KMS-11 (cell line): Measurements from ENCODE around the gene PGK2.

Source experiments
- H2AFZ ChIP-seq: fragments of 200-600 bp; sonication (generic); 2 replicates; pipeline ENCODE4 v1.6.1; 2016; ENCODE audit warnings: antibody characterized with exemption, mixed run types, low read depth
- H3K27ac ChIP-seq: fragments of 200-600 bp; sonication (generic); 2 replicates; pipeline ENCODE4 v1.6.1; 2016; ENCODE audit warnings: mild to moderate bottlenecking, mixed run types
- H3K27me3 ChIP-seq: fragments of 200-600 bp; sonication (generic); 2 replicates; pipeline ENCODE4 v1.6.1; 2017; ENCODE audit warnings: mild to moderate bottlenecking, low read depth, mixed run types, moderate library complexity; ENCODE audit not compliant: insufficient read depth
- H3K36me3 ChIP-seq: fragments of 200-600 bp; sonication (generic); 2 replicates; pipeline ENCODE4 v1.6.1; 2017; ENCODE audit warnings: mild to moderate bottlenecking, mixed run types; ENCODE audit not compliant: insufficient read depth
- H3K4me1 ChIP-seq: fragments of 200-600 bp; sonication (generic); 2 replicates; pipeline ENCODE4 v1.6.1; 2016; ENCODE audit warnings: mild to moderate bottlenecking, low read depth, mixed run types; ENCODE audit not compliant: poor library complexity, severe bottlenecking
- H3K4me2 ChIP-seq: fragments of 200-600 bp; sonication (generic); 2 replicates; pipeline ENCODE4 v1.7.0; 2016; ENCODE audit warnings: mild to moderate bottlenecking, mixed run types
- H3K4me3 ChIP-seq: fragments of 200-600 bp; sonication (generic); IDR thresholded peaks from 2 replicates; pipeline ENCODE4 v1.6.1; 2017; ENCODE audit warnings: low read depth, low read length, mixed read lengths; ENCODE audit not compliant: insufficient read depth
- H3K79me2 ChIP-seq: fragments of 200-600 bp; sonication (generic); 2 replicates; pipeline ENCODE4 v1.6.1; 2016; ENCODE audit warnings: low read depth, mixed run types; ENCODE audit not compliant: insufficient read depth
- H3K9ac ChIP-seq: fragments of 200-600 bp; sonication (generic); 2 replicates; pipeline ENCODE4 v1.6.1; 2016; ENCODE audit warnings: mild to moderate bottlenecking, mixed run types
- H4K20me1 ChIP-seq: fragments of 200-600 bp; sonication (generic); 2 replicates; pipeline ENCODE4 v1.6.1; 2016; ENCODE audit warnings: mild to moderate bottlenecking, mixed run types; ENCODE audit not compliant: insufficient read depth
- TF ChIP-seq, protein P1 (sequence below): fragments of 200-600 bp; sonication (generic); conservative IDR thresholded peaks from 2 replicates; pipeline ENCODE4 v1.6.1; 2017; ENCODE audit warnings: low read depth, mild to moderate bottlenecking, antibody characterized with exemption, low read length, moderate library complexity, mixed read lengths

The PGK2 gene

DNA sequence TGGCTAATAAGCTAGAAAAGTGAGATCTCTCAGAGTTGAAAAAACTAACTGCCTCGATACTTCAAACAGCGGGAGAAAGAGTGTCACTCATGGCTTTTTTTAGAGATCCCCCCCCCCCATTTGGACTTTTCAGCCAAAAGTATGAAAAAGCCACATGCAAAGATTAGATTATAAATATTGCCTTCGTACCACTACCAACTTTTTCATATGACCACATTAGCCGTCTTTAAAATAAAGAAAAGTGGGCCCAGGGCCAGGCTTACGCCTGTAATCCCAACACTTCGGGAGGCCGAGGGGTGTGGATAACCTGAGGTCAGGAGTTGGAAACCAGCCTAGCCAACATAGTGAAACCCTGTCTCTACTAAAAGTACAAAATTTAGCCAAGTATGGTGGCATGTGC is 4.4 kb downstream of the PGK2 start:
- no peak overlapping the region for H3K9ac ChIP-seq
- TF ChIP-seq, protein P1, sequence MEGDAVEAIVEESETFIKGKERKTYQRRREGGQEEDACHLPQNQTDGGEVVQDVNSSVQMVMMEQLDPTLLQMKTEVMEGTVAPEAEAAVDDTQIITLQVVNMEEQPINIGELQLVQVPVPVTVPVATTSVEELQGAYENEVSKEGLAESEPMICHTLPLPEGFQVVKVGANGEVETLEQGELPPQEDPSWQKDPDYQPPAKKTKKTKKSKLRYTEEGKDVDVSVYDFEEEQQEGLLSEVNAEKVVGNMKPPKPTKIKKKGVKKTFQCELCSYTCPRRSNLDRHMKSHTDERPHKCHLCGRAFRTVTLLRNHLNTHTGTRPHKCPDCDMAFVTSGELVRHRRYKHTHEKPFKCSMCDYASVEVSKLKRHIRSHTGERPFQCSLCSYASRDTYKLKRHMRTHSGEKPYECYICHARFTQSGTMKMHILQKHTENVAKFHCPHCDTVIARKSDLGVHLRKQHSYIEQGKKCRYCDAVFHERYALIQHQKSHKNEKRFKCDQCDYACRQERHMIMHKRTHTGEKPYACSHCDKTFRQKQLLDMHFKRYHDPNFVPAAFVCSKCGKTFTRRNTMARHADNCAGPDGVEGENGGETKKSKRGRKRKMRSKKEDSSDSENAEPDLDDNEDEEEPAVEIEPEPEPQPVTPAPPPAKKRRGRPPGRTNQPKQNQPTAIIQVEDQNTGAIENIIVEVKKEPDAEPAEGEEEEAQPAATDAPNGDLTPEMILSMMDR: no peak
- H3K4me3 ChIP-seq: no peak overlapping the region

DNA sequence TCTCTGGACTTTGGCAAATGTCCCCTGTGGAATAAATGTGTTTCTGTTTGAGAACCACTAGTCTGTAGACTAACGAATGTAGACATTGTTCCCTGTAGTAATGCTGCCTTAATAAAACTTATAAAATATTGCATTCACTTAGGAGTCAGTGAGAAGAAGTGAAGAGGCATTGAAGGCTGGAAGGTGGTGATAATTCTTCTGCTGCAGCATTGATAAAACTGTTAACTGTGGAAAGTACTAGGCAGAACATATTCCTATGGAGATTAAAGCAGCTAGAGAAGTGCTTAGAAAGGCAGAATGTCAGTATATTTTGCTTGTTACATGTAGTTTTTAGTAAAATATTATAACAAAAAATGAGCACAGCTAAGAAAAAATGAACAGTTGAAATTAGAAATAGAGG is 4.8 kb downstream of the PGK2 start:
- Histone ChIP-seq H4K20me1 (no peaks in the 10 kb centered on the region), H3K27me3 (no peaks in the 10 kb centered on the region), H3K4me3 (no peak overlapping the region), H3K4me1 (peaks cover 10% of the 10 kb centered on the region), H3K36me3 (no peaks in the 10 kb centered on the region), H3K79me2 (no peaks in the 10 kb centered on the region), H3K9ac (no peak overlapping the region), H3K4me2 (no peak overlapping the region), H3K27ac (no peak overlapping the region; the same call in 1 of the 2 replicates), H2AFZ (no peak overlapping the region)
- TF ChIP-seq, protein P1: no peak

More for the DNA sequence above, 4.4 kb downstream of the PGK2 start:
- peak overlapping the region; percentile 28; the same call in 1 of the 2 replicates for H3K27ac ChIP-seq
- H3K79me2 ChIP-seq: no peaks in the 10 kb centered on the region
- peaks cover 10% of the 10 kb centered on the region for H3K4me1 ChIP-seq
- H3K36me3 ChIP-seq: no peaks in the 10 kb centered on the region
- H3K4me2 ChIP-seq: peak overlapping the region; percentile 17; the same call in 1 of the 2 replicates
- no peaks in the 10 kb centered on the region for H3K27me3 ChIP-seq
- H4K20me1 ChIP-seq: no peaks in the 10 kb centered on the region
- no peak overlapping the region for H2AFZ ChIP-seq

DNA sequence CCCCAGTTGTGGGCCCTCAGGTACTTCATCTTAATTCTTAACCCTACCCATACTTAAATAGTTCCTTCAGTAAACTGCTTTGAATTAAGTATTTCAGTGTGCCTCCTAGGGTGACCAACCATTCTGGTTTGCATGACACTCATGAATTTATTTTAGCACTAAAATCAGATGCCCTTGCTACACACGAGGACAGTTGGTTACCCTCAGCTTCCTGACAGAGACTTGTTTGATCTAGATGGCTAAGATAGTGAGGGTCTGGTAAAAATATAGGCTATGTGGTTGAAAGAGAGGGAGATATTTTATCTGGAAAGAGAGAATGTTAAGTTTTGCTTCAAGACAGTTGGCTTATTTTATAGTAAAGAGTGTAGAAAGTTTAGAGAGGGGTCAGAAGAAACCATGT is 10.6 kb downstream of the PGK2 start:
- TF ChIP-seq, protein P1: no peak
- H3K4me2 ChIP-seq: no peak overlapping the region
- H3K36me3 ChIP-seq: no peaks in the 10 kb centered on the region
- no peak overlapping the region for H3K27ac ChIP-seq
- H3K4me1 ChIP-seq: no peaks in the 10 kb centered on the region
- no peaks in the 10 kb centered on the region for H4K20me1 ChIP-seq
- H2AFZ ChIP-seq: no peak overlapping the region
- no peak overlapping the region for H3K4me3 ChIP-seq
- no peaks in the 10 kb centered on the region for H3K79me2 ChIP-seq
- no peaks in the 10 kb centered on the region for H3K27me3 ChIP-seq
- H3K9ac ChIP-seq: no peak overlapping the region

DNA sequence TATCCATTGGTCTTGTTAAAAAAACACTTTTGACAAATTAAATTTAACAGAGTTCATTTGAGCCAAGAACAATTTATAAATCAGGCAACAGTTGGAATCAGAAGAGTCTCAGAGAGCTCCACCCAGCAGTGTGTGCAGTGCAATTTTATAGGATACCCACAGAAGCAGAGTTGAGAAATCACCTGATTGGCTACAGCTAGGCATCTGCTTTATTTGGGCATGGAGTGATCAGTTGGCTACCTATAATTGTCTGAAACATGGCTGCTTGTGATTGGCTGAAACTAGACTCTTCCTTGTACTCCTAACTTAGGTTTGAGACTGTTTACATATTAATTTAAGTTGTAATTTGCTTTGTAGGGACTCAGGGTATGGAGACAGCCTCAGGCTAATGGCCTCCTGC is 12.0 kb downstream of the PGK2 start:
- TF ChIP-seq, protein P1: no peak
- no peak overlapping the region for H2AFZ ChIP-seq

DNA sequence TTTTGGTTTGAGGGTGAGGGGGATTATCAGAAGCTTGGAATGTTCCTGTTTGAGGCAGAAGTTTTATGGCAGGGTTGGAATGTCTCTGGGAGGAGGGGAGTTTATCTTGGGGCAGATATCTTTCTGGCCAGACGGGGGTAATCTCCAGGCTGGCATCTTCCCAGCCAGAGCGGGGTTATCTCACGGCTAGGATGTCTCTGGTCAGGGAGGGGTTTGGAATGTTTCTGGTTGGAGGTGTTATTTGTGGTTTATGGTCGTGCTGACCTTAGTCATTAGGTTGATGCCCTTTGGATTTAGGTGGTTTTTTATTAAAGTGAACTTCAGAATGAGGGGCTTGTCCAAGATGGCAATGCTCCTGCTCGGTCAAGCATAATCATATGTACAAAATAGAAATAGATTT is 14.8 kb downstream of the PGK2 start:
- no peaks in the 10 kb centered on the region for H3K79me2 ChIP-seq
- no peak overlapping the region for H2AFZ ChIP-seq
- no peaks in the 10 kb centered on the region for H3K27me3 ChIP-seq
- no peak overlapping the region for H3K9ac ChIP-seq
- H3K4me3 ChIP-seq: no peak overlapping the region
- no peak overlapping the region for H3K27ac ChIP-seq
- H4K20me1 ChIP-seq: no peaks in the 10 kb centered on the region
- no peaks in the 10 kb centered on the region for H3K4me1 ChIP-seq
- no peaks in the 10 kb centered on the region for H3K36me3 ChIP-seq
- no peak overlapping the region for H3K4me2 ChIP-seq
- TF ChIP-seq, protein P1: no peak

More for the DNA sequence above, 12.0 kb downstream of the PGK2 start:
- Histone ChIP-seq H3K4me1 (no peaks in the 10 kb centered on the region), H3K4me3 (no peak overlapping the region), H4K20me1 (no peaks in the 10 kb centered on the region), H3K27ac (no peak overlapping the region), H3K9ac (no peak overlapping the region), H3K4me2 (no peak overlapping the region), H3K79me2 (no peaks in the 10 kb centered on the region), H3K36me3 (no peaks in the 10 kb centered on the region), H3K27me3 (no peaks in the 10 kb centered on the region)
